ENCODE results near the gene M6PR.

The M6PR gene

GRCh38 chr12:8987685-8988084 lies 38.2 kb upstream of the M6PR start:
- Histone ChIP-seq H3K36me3 (ENCODE audit: insufficient read depth, low read length) (no peaks in the 10 kb centered on the region), H3K4me1 (ENCODE audit: insufficient read depth, low read length, poor library complexity, severe bottlenecking) (peaks cover 32% of the 10 kb centered on the region), H3K9ac (ENCODE audit: low read depth, low read length, poor library complexity, severe bottlenecking) (no peak overlapping the region), H3F3A (ENCODE audit: low read depth) (no peaks in the 10 kb centered on the region), H3K9me2 (replicated peaks; ENCODE audit: low read depth, low read length) (no peaks in the 10 kb centered on the region), H3K27me3 (ENCODE audit: insufficient read depth, low read length, poor library complexity, severe bottlenecking) (no peaks in the 10 kb centered on the region), H2AFZ (ENCODE audit: low read length) (peak overlapping the region; percentile 54), H3K79me2 (ENCODE audit: insufficient read depth, low read length) (no peaks in the 10 kb centered on the region), H3K4me2 (ENCODE audit: low read depth, low read length, poor library complexity, severe bottlenecking) (peak overlapping the region; percentile 43), H3K9me3 (ENCODE audit: insufficient read depth, low read depth, low read length) (no peaks in the 10 kb centered on the region), H3K4me3 (ENCODE audit: low read length, poor library complexity, severe bottlenecking) (no peak overlapping the region), H4K20me1 (ENCODE audit: insufficient read depth, low read length, poor library complexity, severe bottlenecking) (no peaks in the 10 kb centered on the region)
- TF ChIP-seq EZH2phosphoT487 (IDR thresholded peaks at IDR 0.05; ENCODE audit: borderline replicate concordance) = no peak
- TF ChIP-seq, protein P1, sequence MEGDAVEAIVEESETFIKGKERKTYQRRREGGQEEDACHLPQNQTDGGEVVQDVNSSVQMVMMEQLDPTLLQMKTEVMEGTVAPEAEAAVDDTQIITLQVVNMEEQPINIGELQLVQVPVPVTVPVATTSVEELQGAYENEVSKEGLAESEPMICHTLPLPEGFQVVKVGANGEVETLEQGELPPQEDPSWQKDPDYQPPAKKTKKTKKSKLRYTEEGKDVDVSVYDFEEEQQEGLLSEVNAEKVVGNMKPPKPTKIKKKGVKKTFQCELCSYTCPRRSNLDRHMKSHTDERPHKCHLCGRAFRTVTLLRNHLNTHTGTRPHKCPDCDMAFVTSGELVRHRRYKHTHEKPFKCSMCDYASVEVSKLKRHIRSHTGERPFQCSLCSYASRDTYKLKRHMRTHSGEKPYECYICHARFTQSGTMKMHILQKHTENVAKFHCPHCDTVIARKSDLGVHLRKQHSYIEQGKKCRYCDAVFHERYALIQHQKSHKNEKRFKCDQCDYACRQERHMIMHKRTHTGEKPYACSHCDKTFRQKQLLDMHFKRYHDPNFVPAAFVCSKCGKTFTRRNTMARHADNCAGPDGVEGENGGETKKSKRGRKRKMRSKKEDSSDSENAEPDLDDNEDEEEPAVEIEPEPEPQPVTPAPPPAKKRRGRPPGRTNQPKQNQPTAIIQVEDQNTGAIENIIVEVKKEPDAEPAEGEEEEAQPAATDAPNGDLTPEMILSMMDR (conservative IDR thresholded peaks at IDR 0.05; ENCODE audit: low read length) = no peak

GRCh38 chr12:8987163-8987562 lies 37.7 kb upstream of the M6PR start:
- Histone ChIP-seq H3K4me3 (ENCODE audit: low read length, poor library complexity, severe bottlenecking) (no peak overlapping the region), H3K4me1 (ENCODE audit: insufficient read depth, low read length, poor library complexity, severe bottlenecking) (peaks cover 31% of the 10 kb centered on the region), H3K9ac (ENCODE audit: low read depth, low read length, poor library complexity, severe bottlenecking) (no peak overlapping the region), H3K9me2 (replicated peaks; ENCODE audit: low read depth, low read length) (no peaks in the 10 kb centered on the region), H3K4me2 (ENCODE audit: low read depth, low read length, poor library complexity, severe bottlenecking) (peak overlapping the region; percentile 43), H3K9me3 (ENCODE audit: insufficient read depth, low read depth, low read length) (no peaks in the 10 kb centered on the region), H4K20me1 (ENCODE audit: insufficient read depth, low read length, poor library complexity, severe bottlenecking) (no peaks in the 10 kb centered on the region), H3K27me3 (ENCODE audit: insufficient read depth, low read length, poor library complexity, severe bottlenecking) (no peaks in the 10 kb centered on the region), H3F3A (ENCODE audit: low read depth) (no peaks in the 10 kb centered on the region), H2AFZ (ENCODE audit: low read length) (peak overlapping the region; percentile 54; the same call in 1 of the 2 replicates), H3K36me3 (ENCODE audit: insufficient read depth, low read length) (no peaks in the 10 kb centered on the region), H3K79me2 (ENCODE audit: insufficient read depth, low read length) (no peaks in the 10 kb centered on the region)
- TF ChIP-seq, protein P1 (conservative IDR thresholded peaks at IDR 0.05; ENCODE audit: low read length) = no peak
- TF ChIP-seq EZH2phosphoT487 (IDR thresholded peaks at IDR 0.05; ENCODE audit: borderline replicate concordance) = no peak

GRCh38 chr12:8985213-8985754 lies 35.8 kb upstream of the M6PR start:
- Histone ChIP-seq H3F3A (ENCODE audit: low read depth) (no peaks in the 10 kb centered on the region), H3K4me3 (ENCODE audit: low read length, poor library complexity, severe bottlenecking) (no peak overlapping the region), H3K4me2 (ENCODE audit: low read depth, low read length, poor library complexity, severe bottlenecking) (no peak overlapping the region), H3K27me3 (ENCODE audit: insufficient read depth, low read length, poor library complexity, severe bottlenecking) (no peaks in the 10 kb centered on the region), H3K79me2 (ENCODE audit: insufficient read depth, low read length) (no peaks in the 10 kb centered on the region), H2AFZ (ENCODE audit: low read length) (no peak overlapping the region), H3K9me3 (ENCODE audit: insufficient read depth, low read depth, low read length) (no peaks in the 10 kb centered on the region), H3K4me1 (ENCODE audit: insufficient read depth, low read length, poor library complexity, severe bottlenecking) (peaks cover 23% of the 10 kb centered on the region), H3K9me2 (replicated peaks; ENCODE audit: low read depth, low read length) (no peaks in the 10 kb centered on the region), H3K36me3 (ENCODE audit: insufficient read depth, low read length) (no peaks in the 10 kb centered on the region), H3K9ac (ENCODE audit: low read depth, low read length, poor library complexity, severe bottlenecking) (no peak overlapping the region), H4K20me1 (ENCODE audit: insufficient read depth, low read length, poor library complexity, severe bottlenecking) (no peaks in the 10 kb centered on the region)
- TF ChIP-seq EZH2phosphoT487 (IDR thresholded peaks at IDR 0.05; ENCODE audit: borderline replicate concordance) = no peak

GRCh38 chr12:8980137-8980536 lies 30.7 kb upstream of the M6PR start:
- no peaks in the 10 kb centered on the region for H3K9me2 ChIP-seq (replicated peaks; ENCODE audit: low read depth, low read length)
- H3K4me2 ChIP-seq (ENCODE audit: low read depth, low read length, poor library complexity, severe bottlenecking) = no peak overlapping the region
- no peak overlapping the region for H2AFZ ChIP-seq (ENCODE audit: low read length)
- TF ChIP-seq, protein P1 (conservative IDR thresholded peaks at IDR 0.05; ENCODE audit: low read length) = no peak
- TF ChIP-seq EZH2phosphoT487 (IDR thresholded peaks at IDR 0.05; ENCODE audit: borderline replicate concordance) = no peak
- no peaks in the 10 kb centered on the region for H3K9me3 ChIP-seq (ENCODE audit: insufficient read depth, low read depth, low read length)
- H3K36me3 ChIP-seq (ENCODE audit: insufficient read depth, low read length) = no peaks in the 10 kb centered on the region
- no peaks in the 10 kb centered on the region for H3F3A ChIP-seq (ENCODE audit: low read depth)
- no peaks in the 10 kb centered on the region for H3K79me2 ChIP-seq (ENCODE audit: insufficient read depth, low read length)
- H3K4me3 ChIP-seq (ENCODE audit: low read length, poor library complexity, severe bottlenecking) = no peak overlapping the region
- no peaks in the 10 kb centered on the region for H3K4me1 ChIP-seq (ENCODE audit: insufficient read depth, low read length, poor library complexity, severe bottlenecking)
- no peak overlapping the region for H3K9ac ChIP-seq (ENCODE audit: low read depth, low read length, poor library complexity, severe bottlenecking)
- H4K20me1 ChIP-seq (ENCODE audit: insufficient read depth, low read length, poor library complexity, severe bottlenecking) = no peaks in the 10 kb centered on the region
- H3K27me3 ChIP-seq (ENCODE audit: insufficient read depth, low read length, poor library complexity, severe bottlenecking) = no peaks in the 10 kb centered on the region
